Fibroblast of pulmonary artery (primary cell): ENCODE results near the gene SBK3.
"Not testable (repeated sequence)": the region's sequence is repeated elsewhere in the genome, so short reads cannot be mapped to it uniquely, and the experiment has no call there.

Experiments
- DNase-seq: peaks from one replicate; pipeline ENCODE4 v3.0.0-alpha.2; 2010; ENCODE audit warnings: low read depth
- H3K4me3 ChIP-seq: replicated peaks from 2 replicates; pipeline ENCODE4 v1.5.1; 2011; ENCODE audit warnings: low read depth, mild to moderate bottlenecking, control low read depth, low read length, moderate library complexity
- CTCF ChIP-seq: IDR thresholded peaks from 2 replicates; pipeline ENCODE4 v1.5.1; 2011; ENCODE audit warnings: mild to moderate bottlenecking, control low read depth, low read length, inconsistent platforms; ENCODE audit errors: missing control alignments

The SBK3 gene

GRCh38 chr19:55502197-55502952 is 43.0 kb downstream of the SBK3 start:
- no peak for TF ChIP-seq CTCF
- H3K4me3 ChIP-seq, result no peak overlapping the region
- no peak for DNase-seq

GRCh38 chr19:55500368-55500952 is 44.9 kb downstream of the SBK3 start:
- DNase-seq, result no peak
- no peak overlapping the region for H3K4me3 ChIP-seq
- TF ChIP-seq CTCF, result no peak

GRCh38 chr19:55498246-55498840 is 47.0 kb downstream of the SBK3 start:
- no peak for DNase-seq
- H3K4me3 ChIP-seq, result no peak overlapping the region
- TF ChIP-seq CTCF, result no peak

GRCh38 chr19:55497763-55498162 is 47.6 kb downstream of the SBK3 start:
- H3K4me3 ChIP-seq, result no peak overlapping the region
- TF ChIP-seq CTCF, result no peak
- no peak for DNase-seq

GRCh38 chr19:55496820-55497219 is 48.5 kb downstream of the SBK3 start:
- H3K4me3 ChIP-seq, result not testable (repeated sequence)

GRCh38 chr19:55495646-55496349 is 49.5 kb downstream of the SBK3 start:
- H3K4me3 ChIP-seq, result no peak overlapping the region
- no peak for TF ChIP-seq CTCF

More at GRCh38 chr19:55496820-55497219, 48.5 kb downstream of the SBK3 start:
- DNase-seq, result not testable (repeated sequence)

GRCh38 chr19:55494172-55494761 is 51.1 kb downstream of the SBK3 start:
- TF ChIP-seq CTCF, result no peak
- H3K4me3 ChIP-seq, result peak overlapping the region; percentile 65
- peak; percentile 94 for DNase-seq

More at GRCh38 chr19:55495646-55496349, 49.5 kb downstream of the SBK3 start:
- DNase-seq, result no peak
